GM23338 (cell line): ENCODE results near the gene VEGFA.

ENCODE experiments used
- CREB1 ChIP-seq: fragments of 250-450 bp; sonication (Bioruptor Pico); IDR thresholded peaks from 2 replicates; pipeline ENCODE4 v1.5.0; 2020; ENCODE audit warnings: low read depth, mild to moderate bottlenecking, moderate library complexity
- CTCF ChIP-seq, 2 experiments: fragments of 200-600 bp in 1 of 2; sonication (generic) in 1 of 2; conservative IDR thresholded peaks; 2 replicates each; pipeline versions ENCODE4 v1.5.1 to v1.6.1; 2016 to 2017; ENCODE audit warnings: antibody characterized with exemption in 2 of 2, low read depth in 2 of 2, mild to moderate bottlenecking in 2 of 2, moderate library complexity in 1 of 2
- ETS1 ChIP-seq: IDR thresholded peaks from 2 replicates; pipeline ENCODE4 v1.6.1; 2016; ENCODE audit warnings: antibody characterized with exemption
- EZH2 ChIP-seq: fragments of 200-600 bp; sonication (generic); IDR thresholded peaks from one replicate; pipeline ENCODE4 v1.8.0; 2017; ENCODE audit warnings: antibody characterized with exemption, mild to moderate bottlenecking, low read depth; ENCODE audit not compliant: unreplicated experiment
- EZH2phosphoT487 ChIP-seq: fragments of 200-600 bp; sonication (generic); IDR thresholded peaks from one replicate; pipeline ENCODE4 v1.8.1; 2018; ENCODE audit warnings: antibody characterized with exemption; ENCODE audit not compliant: unreplicated experiment
- JUNB ChIP-seq: IDR thresholded peaks from one replicate; pipeline ENCODE4 v1.6.1; 2016; ENCODE audit warnings: antibody characterized with exemption; ENCODE audit not compliant: unreplicated experiment
- NANOG ChIP-seq: IDR thresholded peaks from 2 replicates; pipeline ENCODE4 v1.6.1; 2016; ENCODE audit warnings: antibody characterized with exemption, borderline replicate concordance
- POLR2AphosphoS5 ChIP-seq: IDR thresholded peaks from 2 replicates; pipeline ENCODE4 v1.6.1; 2016; ENCODE audit warnings: antibody characterized with exemption, low read depth
- REST ChIP-seq: IDR thresholded peaks from one replicate; pipeline ENCODE4 v1.6.1; 2018; ENCODE audit warnings: antibody characterized with exemption; ENCODE audit not compliant: unreplicated experiment
- STAT1 ChIP-seq: IDR thresholded peaks from one replicate; pipeline ENCODE4 v1.6.1; 2016; ENCODE audit warnings: antibody characterized with exemption; ENCODE audit not compliant: unreplicated experiment
- ZNF114 ChIP-seq: fragments of 250-450 bp; sonication (Bioruptor Pico); IDR thresholded peaks from 2 replicates; pipeline ENCODE4 v1.5.0; 2020; ENCODE audit warnings: mild to moderate bottlenecking, moderate library complexity
- ZNF331 ChIP-seq: fragments of 250-450 bp; sonication (Bioruptor Pico); IDR thresholded peaks from 2 replicates; pipeline ENCODE4 v1.5.0; 2020; ENCODE audit warnings: low read depth, mild to moderate bottlenecking, moderate library complexity

GRCh38 chr6:43780293-43780692 is 10.3 kb downstream of the VEGFA start:
- no peak for TF ChIP-seq CTCF (conservative IDR thresholded peaks at IDR 0.05; ENCODE audit: low read depth in 2 of 2)
- TF ChIP-seq ZNF114 (CRISPR knock-in tag) = no peak
- no peak for TF ChIP-seq REST
- TF ChIP-seq POLR2AphosphoS5 = no peak
- TF ChIP-seq EZH2phosphoT487 = no peak
- TF ChIP-seq EZH2 = no peak
- no peak for TF ChIP-seq CREB1 (CRISPR knock-in tag)
- TF ChIP-seq NANOG = no peak
- no peak for TF ChIP-seq JUNB
- TF ChIP-seq ZNF331 (CRISPR knock-in tag) = no peak
- no peak for TF ChIP-seq STAT1
- TF ChIP-seq ETS1 = no peak
